Osteoblast (primary cell): ENCODE measurements around the gene NBL1. TPM values are rescaled to one million over a fixed set of nuclear protein-coding genes. Genes with fewer than 3 reads are reported as not detected.
"Not testable (repeated sequence)": the region's sequence is repeated elsewhere in the genome, so short reads cannot be mapped to it uniquely, and the experiment has no call there.

Experiments used
- DNase-seq: peaks from one replicate; pipeline ENCODE4 v3.0.0; 2011; ENCODE audit warnings: low spot score, mixed read lengths; ENCODE audit not compliant: insufficient read length; ENCODE audit errors: missing footprints
- H2AFZ ChIP-seq: 2 replicates; pipeline ENCODE4 v1.6.0; 2011; ENCODE audit warnings: mild to moderate bottlenecking, low read length
- H3K27ac ChIP-seq: 2 replicates; pipeline ENCODE4 v1.5.1; 2011; ENCODE audit warnings: mild to moderate bottlenecking, low read depth, low read length, moderate library complexity
- H3K27me3 ChIP-seq: 2 replicates; pipeline ENCODE4 v1.6.0; 2012; ENCODE audit warnings: mild to moderate bottlenecking, control low read depth, inconsistent platforms, low read length, moderate library complexity; ENCODE audit not compliant: insufficient read depth
- H3K36me3 ChIP-seq: 2 replicates; pipeline ENCODE4 v1.5.1; 2011; ENCODE audit warnings: mild to moderate bottlenecking, low read length, control low read depth, moderate library complexity; ENCODE audit not compliant: insufficient read depth
- H3K4me1 ChIP-seq: 2 replicates; pipeline ENCODE4 v1.5.1; 2011; ENCODE audit warnings: mild to moderate bottlenecking, low read length, control low read depth, moderate library complexity; ENCODE audit not compliant: insufficient read depth
- H3K4me2 ChIP-seq: 2 replicates; pipeline ENCODE4 v1.6.0; 2011; ENCODE audit warnings: mild to moderate bottlenecking, low read length; ENCODE audit not compliant: insufficient read depth
- H3K4me3 ChIP-seq: fragments of 200-600 bp; sonication (generic); 3 replicates; pipeline ENCODE4 v1.5.1; 2012; ENCODE audit warnings: mild to moderate bottlenecking, low read length, inconsistent platforms; ENCODE audit not compliant: insufficient read depth
- H3K79me2 ChIP-seq: 2 replicates; pipeline ENCODE4 v1.6.0; 2012; ENCODE audit warnings: mild to moderate bottlenecking, low read length, control low read depth, inconsistent platforms; ENCODE audit not compliant: insufficient read depth
- H3K9me3 ChIP-seq: 2 replicates; pipeline ENCODE4 v1.5.1; 2011; ENCODE audit warnings: low read depth, low read length, control low read depth
- H4K20me1 ChIP-seq: 2 replicates; pipeline ENCODE4 v1.6.0; 2012; ENCODE audit warnings: mild to moderate bottlenecking, low read length, control low read depth; ENCODE audit not compliant: insufficient read depth
- total RNA-seq: library from RNA; depleted of rRNA; stranded (reverse); fragments of >200 nt; gene quantifications from 2 replicates; pipeline ENCODE4 v1.2.3, GENCODE V29; 2012
- TF ChIP-seq, protein P1 (sequence below): IDR thresholded peaks from 2 replicates; pipeline ENCODE4 v1.5.1; 2011; ENCODE audit warnings: mild to moderate bottlenecking, low read depth, low read length, moderate library complexity; ENCODE audit errors: extremely low read depth

The NBL1 gene
- total RNA-seq, 1 donor: 88.7 TPM

DNA sequence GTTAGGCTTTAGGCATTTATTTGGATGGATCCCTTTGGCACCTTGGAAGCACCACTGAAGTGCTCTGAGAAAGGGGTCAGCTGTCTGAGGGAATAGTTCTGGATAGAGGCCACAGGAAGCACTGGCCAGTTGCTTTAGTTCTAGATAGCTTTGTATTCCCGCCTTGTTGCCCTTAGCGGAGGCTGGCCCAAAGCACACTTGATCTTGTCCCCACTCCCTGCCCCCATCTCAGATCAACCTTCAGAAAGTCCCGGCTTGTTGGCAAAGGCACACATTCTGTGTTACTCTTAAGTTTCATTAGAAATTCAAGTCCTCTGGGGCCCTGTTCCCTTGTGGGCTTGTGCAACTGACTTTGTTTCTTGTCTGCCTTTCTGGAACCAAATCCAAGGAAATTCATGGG, 15.2 kb upstream of the NBL1 start:
- TF ChIP-seq, protein P1, sequence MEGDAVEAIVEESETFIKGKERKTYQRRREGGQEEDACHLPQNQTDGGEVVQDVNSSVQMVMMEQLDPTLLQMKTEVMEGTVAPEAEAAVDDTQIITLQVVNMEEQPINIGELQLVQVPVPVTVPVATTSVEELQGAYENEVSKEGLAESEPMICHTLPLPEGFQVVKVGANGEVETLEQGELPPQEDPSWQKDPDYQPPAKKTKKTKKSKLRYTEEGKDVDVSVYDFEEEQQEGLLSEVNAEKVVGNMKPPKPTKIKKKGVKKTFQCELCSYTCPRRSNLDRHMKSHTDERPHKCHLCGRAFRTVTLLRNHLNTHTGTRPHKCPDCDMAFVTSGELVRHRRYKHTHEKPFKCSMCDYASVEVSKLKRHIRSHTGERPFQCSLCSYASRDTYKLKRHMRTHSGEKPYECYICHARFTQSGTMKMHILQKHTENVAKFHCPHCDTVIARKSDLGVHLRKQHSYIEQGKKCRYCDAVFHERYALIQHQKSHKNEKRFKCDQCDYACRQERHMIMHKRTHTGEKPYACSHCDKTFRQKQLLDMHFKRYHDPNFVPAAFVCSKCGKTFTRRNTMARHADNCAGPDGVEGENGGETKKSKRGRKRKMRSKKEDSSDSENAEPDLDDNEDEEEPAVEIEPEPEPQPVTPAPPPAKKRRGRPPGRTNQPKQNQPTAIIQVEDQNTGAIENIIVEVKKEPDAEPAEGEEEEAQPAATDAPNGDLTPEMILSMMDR: no peak
- Histone ChIP-seq H3K4me3 (no peak overlapping the region), H3K36me3 (peaks cover 40% of the 10 kb centered on the region), H3K4me1 (peaks cover 4% of the 10 kb centered on the region), H4K20me1 (no peaks in the 10 kb centered on the region), H3K27ac (no peak overlapping the region), H3K4me2 (no peak overlapping the region), H2AFZ (no peak overlapping the region), H3K9me3 (no peaks in the 10 kb centered on the region), H3K27me3 (no peaks in the 10 kb centered on the region), H3K79me2 (peaks cover 9% of the 10 kb centered on the region)
- DNase-seq: no peak

GRCh38 chr1:19629357-19629756, 14.8 kb upstream of the NBL1 start:
- H3K36me3 ChIP-seq: peaks cover 38% of the 10 kb centered on the region
- TF ChIP-seq, protein P1: no peak
- no peaks in the 10 kb centered on the region for H4K20me1 ChIP-seq
- H3K4me3 ChIP-seq: no peak overlapping the region
- H3K27me3 ChIP-seq: no peaks in the 10 kb centered on the region
- no peak for DNase-seq
- H3K4me1 ChIP-seq: peaks cover 4% of the 10 kb centered on the region
- H2AFZ ChIP-seq: no peak overlapping the region
- no peak overlapping the region for H3K27ac ChIP-seq
- H3K79me2 ChIP-seq: peaks cover 8% of the 10 kb centered on the region
- no peak overlapping the region for H3K4me2 ChIP-seq
- H3K9me3 ChIP-seq: no peaks in the 10 kb centered on the region

DNA sequence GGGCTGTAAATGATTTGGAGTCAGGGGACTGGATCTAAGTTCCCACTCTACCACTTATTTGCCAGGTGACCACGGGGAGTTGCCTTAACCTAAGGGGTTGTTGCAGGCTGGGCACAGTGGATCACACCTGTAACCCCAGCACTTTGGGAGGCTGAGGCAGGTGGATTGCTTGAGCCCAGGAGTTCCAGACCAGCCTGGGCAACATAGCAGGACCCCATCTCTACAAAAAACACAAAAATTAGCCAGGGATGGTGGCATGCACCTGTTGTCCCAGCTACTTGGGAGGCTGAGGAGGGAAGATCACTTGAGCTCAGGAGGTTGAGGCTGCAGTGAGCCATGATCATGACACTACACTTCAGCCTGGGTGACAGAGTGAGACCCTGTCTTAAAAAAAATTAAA, 13.9 kb upstream of the NBL1 start:
- not testable (repeated sequence) for H3K79me2 ChIP-seq

GRCh38 chr1:19630720-19631395, 13.3 kb upstream of the NBL1 start:
- Histone ChIP-seq H3K4me3 (no peak overlapping the region), H4K20me1 (no peaks in the 10 kb centered on the region), H3K36me3 (peaks cover 24% of the 10 kb centered on the region), H3K4me2 (no peak overlapping the region), H3K9me3 (no peaks in the 10 kb centered on the region), H3K4me1 (peaks cover 4% of the 10 kb centered on the region), H3K27me3 (no peaks in the 10 kb centered on the region), H3K27ac (no peak overlapping the region), H2AFZ (no peak overlapping the region), H3K79me2 (no peaks in the 10 kb centered on the region)
- TF ChIP-seq, protein P1: no peak
- DNase-seq: no peak

More for the DNA sequence above, 13.9 kb upstream of the NBL1 start:
- not testable (repeated sequence) for H3K27ac ChIP-seq, H4K20me1 ChIP-seq, DNase-seq, H3K9me3 ChIP-seq, H3K4me3 ChIP-seq, H2AFZ ChIP-seq, H3K4me2 ChIP-seq, H3K4me1 ChIP-seq, H3K27me3 ChIP-seq
- peaks cover 30% of the 10 kb centered on the region for H3K36me3 ChIP-seq
